WERI-Rb-1 (cell line): Measurements from ENCODE around the gene BCAP29.

Source experiments
- DNase-seq: peaks from one replicate; pipeline ENCODE4 v3.0.0-alpha.2; 2020
- H3K27ac ChIP-seq: fragments of 250-450 bp; sonication (Bioruptor Pico); 2 replicates; pipeline ENCODE4 v1.5.1; 2020; ENCODE audit warnings: mild to moderate bottlenecking, moderate library complexity
- H3K27me3 ChIP-seq: fragments of 250-450 bp; sonication (Bioruptor Pico); 2 replicates; pipeline ENCODE4 v1.5.1; 2021; ENCODE audit warnings: mild to moderate bottlenecking, low read depth, moderate library complexity; ENCODE audit not compliant: insufficient read depth, severe bottlenecking
- H3K36me3 ChIP-seq: fragments of 250-450 bp; sonication (Bioruptor Pico); 2 replicates; pipeline ENCODE4 v1.5.1; 2020; ENCODE audit warnings: mild to moderate bottlenecking, moderate library complexity
- H3K4me3 ChIP-seq: 2 replicates; pipeline ENCODE4 v1.5.1; 2011; ENCODE audit warnings: low read depth, mild to moderate bottlenecking, control low read depth, low read length
- H3K9me3 ChIP-seq: fragments of 250-450 bp; sonication (Bioruptor Pico); 2 replicates; pipeline ENCODE4 v1.5.1; 2021; ENCODE audit warnings: mild to moderate bottlenecking, moderate library complexity; ENCODE audit not compliant: severe bottlenecking
- CTCF ChIP-seq: IDR thresholded peaks from 2 replicates; pipeline ENCODE4 v1.5.1; 2011; ENCODE audit warnings: low read depth, mild to moderate bottlenecking, control low read depth, inconsistent platforms, low read length

Gene BCAP29

GRCh38 chr7:107588529-107589130, 8.6 kb downstream of the BCAP29 start:
- Histone ChIP-seq H3K9me3 (no peaks in the 10 kb centered on the region), H3K4me3 (no peak overlapping the region), H3K27ac (no peak overlapping the region), H3K27me3 (no peaks in the 10 kb centered on the region), H3K36me3 (peaks cover 43% of the 10 kb centered on the region)
- no peak for TF ChIP-seq CTCF
- no peak for DNase-seq

GRCh38 chr7:107591421-107591820, 11.4 kb downstream of the BCAP29 start:
- no peak overlapping the region for H3K27ac ChIP-seq
- no peaks in the 10 kb centered on the region for H3K27me3 ChIP-seq
- peaks cover 36% of the 10 kb centered on the region for H3K36me3 ChIP-seq
- no peak for DNase-seq
- H3K4me3 ChIP-seq, result no peak overlapping the region
- H3K9me3 ChIP-seq, result no peaks in the 10 kb centered on the region
- TF ChIP-seq CTCF, result no peak

- DNase-seq, result no peak
- H3K9me3 ChIP-seq, result no peaks in the 10 kb centered on the region
- H3K4me3 ChIP-seq, result no peak overlapping the region
- H3K36me3 ChIP-seq, result peaks cover 34% of the 10 kb centered on the region
- H3K27me3 ChIP-seq, result no peaks in the 10 kb centered on the region
- TF ChIP-seq CTCF, result no peak
- H3K27ac ChIP-seq, result no peak overlapping the region
Observed at GRCh38 chr7:107592361-107593024, 12.4 kb downstream of the BCAP29 start.

GRCh38 chr7:107593025-107593410, 13.0 kb downstream of the BCAP29 start:
- TF ChIP-seq CTCF, result no peak
- H3K27me3 ChIP-seq, result no peaks in the 10 kb centered on the region
- no peak overlapping the region for H3K27ac ChIP-seq
- DNase-seq, result no peak
- peaks cover 39% of the 10 kb centered on the region for H3K36me3 ChIP-seq
- H3K9me3 ChIP-seq, result no peaks in the 10 kb centered on the region
- H3K4me3 ChIP-seq, result no peak overlapping the region

- H3K27ac ChIP-seq, result no peak overlapping the region
Observed at GRCh38 chr7:107594961-107595737, 15.1 kb downstream of the BCAP29 start.

More at GRCh38 chr7:107594961-107595737, 15.1 kb downstream of the BCAP29 start:
- Histone ChIP-seq H3K4me3 (no peak overlapping the region), H3K9me3 (no peaks in the 10 kb centered on the region), H3K36me3 (peaks cover 35% of the 10 kb centered on the region), H3K27me3 (no peaks in the 10 kb centered on the region)
- no peak for TF ChIP-seq CTCF
- DNase-seq, result no peak
